Natural killer cell (primary cell): ENCODE results near the gene BCR. TPM values are rescaled to one million over a fixed set of nuclear protein-coding genes. Genes with fewer than 3 reads are reported as not detected.
"Not testable (repeated sequence)": the region's sequence is repeated elsewhere in the genome, so short reads cannot be mapped to it uniquely, and the experiment has no call there.

Experiments used
- ATAC-seq, 3 donors: fragments of 150-1000 bp in 2 of 3; fragments of 200-7000 bp in 1 of 3; cut with Tn5 transposase; 1 replicate in 1 of 3; 2 replicates in 2 of 3; pipeline ENCODE4 v1.10.0; 2021; ENCODE audit warnings: mild to moderate bottlenecking in 2 of 3, moderate library complexity in 2 of 3
- DNase-seq, 2 donors: peaks; one replicate each; pipeline versions ENCODE4 v3.0.0 to v3.0.0-alpha.2; 2013 to 2021; ENCODE audit warnings: mixed read lengths in 1 of 2
- H3K27ac ChIP-seq: one replicate; pipeline ENCODE4 v1.5.1; 2013; ENCODE audit warnings: mild to moderate bottlenecking, low read length
- H3K27me3 ChIP-seq: one replicate; pipeline ENCODE4 v1.6.1; 2013; ENCODE audit warnings: low read length; ENCODE audit not compliant: control insufficient read depth, insufficient read depth
- H3K36me3 ChIP-seq: one replicate; pipeline ENCODE4 v1.6.1; 2013; ENCODE audit warnings: low read length; ENCODE audit not compliant: control insufficient read depth, insufficient read depth
- H3K4me1 ChIP-seq: one replicate; pipeline ENCODE4 v1.6.1; 2013; ENCODE audit warnings: low read length; ENCODE audit not compliant: control insufficient read depth, insufficient read depth
- H3K4me3 ChIP-seq: one replicate; pipeline ENCODE4 v1.5.1; 2013; ENCODE audit warnings: low read length
- H3K9me3 ChIP-seq: one replicate; pipeline ENCODE4 v1.6.1; 2013; ENCODE audit warnings: low read length; ENCODE audit not compliant: control insufficient read depth, insufficient read depth
- H3K27ac Mint-ChIP-seq, 2 donors: one replicate each; pipeline ENCODE4 v1.8.0; 2022; ENCODE audit warnings: mild to moderate bottlenecking in 2 of 2, mixed read lengths in 2 of 2, moderate library complexity in 1 of 2
- H3K27me3 Mint-ChIP-seq, 2 donors: one replicate each; pipeline ENCODE4 v1.8.0; 2022; ENCODE audit warnings: low read depth in 2 of 2, mixed read lengths in 2 of 2
- H3K36me3 Mint-ChIP-seq: one replicate; pipeline ENCODE4 v1.8.0; 2022; ENCODE audit warnings: mixed read lengths
- H3K4me1 Mint-ChIP-seq, 2 donors: one replicate each; pipeline ENCODE4 v1.8.0; 2022; ENCODE audit warnings: mixed read lengths in 2 of 2
- H3K4me3 Mint-ChIP-seq: one replicate; pipeline ENCODE4 v1.8.0; 2022; ENCODE audit warnings: mild to moderate bottlenecking, moderate library complexity, mixed read lengths
- H3K9me3 Mint-ChIP-seq, 2 donors: one replicate each; pipeline ENCODE4 v1.8.0; 2022; ENCODE audit warnings: mixed read lengths in 2 of 2
- CTCF ChIP-seq: fragments of 200-600 bp; IDR thresholded peaks from one replicate; pipeline ENCODE4 v1.8.0; 2022; ENCODE audit warnings: antibody characterized with exemption
- WGBS: methylation state at CpG from one replicate; pipeline ENCODE4 v1.1.7; 2013; ENCODE audit warnings: missing lambda C conversion rate; ENCODE audit not compliant: insufficient coverage; 5-methylcytosine and 5-hydroxymethylcytosine counted together
- intact Hi-C: fragments of 100-400 bp; cut with micrococcal nuclease; formaldehyde crosslinking; loops from one replicate; pipeline ENCODE4 v1.14.2; 2022
- total RNA-seq, 4 donors: library from RNA; stranded (reverse); fragments of 120-200 nt in 1 of 4; gene quantifications; one replicate each; pipeline versions ENCODE4 v1.2.3 to v1.2.4, GENCODE V29; 2013 to 2022

The BCR gene
- total RNA-seq, 3 donors from 2014 or later (not counting 1 experiment from before 2014, with no cell fraction given), result 166 to 186 (median 167) TPM

GRCh38 chr22:23132376-23133091 is 47.8 kb upstream of the BCR start:
- no peaks in the 10 kb centered on the region for H3K9me3 Mint-ChIP-seq
- Histone ChIP-seq H3K4me1 (peaks cover 48% of the 10 kb centered on the region), H3K36me3 (no peaks in the 10 kb centered on the region), H3K27me3 (no peaks in the 10 kb centered on the region), H3K4me3 (no peak overlapping the region), H3K9me3 (no peaks in the 10 kb centered on the region), H3K27ac (no peak overlapping the region)
- H3K27me3 Mint-ChIP-seq, result no peaks in the 10 kb centered on the region
- H3K27ac Mint-ChIP-seq, result no peak overlapping the region
- intact Hi-C loops, result no loop called here
- no peaks in the 10 kb centered on the region for H3K36me3 Mint-ChIP-seq
- TF ChIP-seq CTCF, result no peak
- H3K4me3 Mint-ChIP-seq, result no peak overlapping the region
- no peak for DNase-seq
- ATAC-seq, result no peak
- WGBS, result 93% methylated on average over 10 of the region's 10 CpGs
- H3K4me1 Mint-ChIP-seq, result peaks cover 12 to 30% of the 10 kb centered on the region in 2 donors

GRCh38 chr22:23133922-23134321 is 46.4 kb upstream of the BCR start:
- peaks cover 16 to 37% of the 10 kb centered on the region in 2 donors for H3K4me1 Mint-ChIP-seq
- H3K4me3 Mint-ChIP-seq, result no peak overlapping the region
- H3K27me3 Mint-ChIP-seq, result no peaks in the 10 kb centered on the region
- H3K27ac Mint-ChIP-seq, result peak overlapping the region; percentile 54 to 81
- no peaks in the 10 kb centered on the region for H3K27me3 ChIP-seq
- no peak overlapping the region for H3K4me3 ChIP-seq
- intact Hi-C loops, result no loop called here
- no peaks in the 10 kb centered on the region for H3K9me3 Mint-ChIP-seq
- no peak for TF ChIP-seq CTCF
- DNase-seq (no peak), ATAC-seq (no peak)
- no peaks in the 10 kb centered on the region for H3K36me3 ChIP-seq
- no peaks in the 10 kb centered on the region for H3K36me3 Mint-ChIP-seq
- peaks cover 52% of the 10 kb centered on the region for H3K4me1 ChIP-seq
- WGBS, result 97% methylated on average over 10 of the region's 10 CpGs
- no peaks in the 10 kb centered on the region for H3K9me3 ChIP-seq
- H3K27ac ChIP-seq, result no peak overlapping the region

GRCh38 chr22:23136991-23137390 is 43.3 kb upstream of the BCR start:
- Mint-ChIP-seq H3K4me3 (peak overlapping the region; percentile 87), H3K4me1 (peaks cover 27 to 62% of the 10 kb centered on the region in 2 donors), H3K27ac (peak overlapping the region; percentile 96 to 99)
- WGBS, result no CpG with 5 or more reads among the region's 4 CpGs
- not testable (repeated sequence) for H3K9me3 Mint-ChIP-seq, H3K36me3 ChIP-seq, ATAC-seq, H3K27me3 Mint-ChIP-seq, H3K9me3 ChIP-seq, H3K4me3 ChIP-seq, H3K27me3 ChIP-seq, H3K36me3 Mint-ChIP-seq
- intact Hi-C loops, result loop anchor here (1.0 to 5.0 kb wide), 4 partner anchors 45 to 380 kb away; partner anchors contain the start of genes BCR and GNAZ
- H3K4me1 ChIP-seq, result peaks cover 82% of the 10 kb centered on the region
- peak in 1 of 2 donors; percentile 23 for DNase-seq
- peak overlapping the region; percentile 89 for H3K27ac ChIP-seq

GRCh38 chr22:23137468-23137867 is 42.8 kb upstream of the BCR start:
- 6% methylated on average over 3 of the region's 3 CpGs for WGBS
- peaks cover 32 to 66% of the 10 kb centered on the region in 2 donors for H3K4me1 Mint-ChIP-seq
- H3K27me3 ChIP-seq, result no peaks in the 10 kb centered on the region
- no peaks in the 10 kb centered on the region for H3K36me3 ChIP-seq
- no peaks in the 10 kb centered on the region for H3K27me3 Mint-ChIP-seq
- peak; percentile 3 to 5 (median 4) for ATAC-seq
- intact Hi-C loops, result loop anchor here (1.0 to 5.0 kb wide), 4 partner anchors 45 to 380 kb away; partner anchors contain the start of genes BCR and GNAZ
- H3K9me3 ChIP-seq, result no peaks in the 10 kb centered on the region
- peaks cover 87% of the 10 kb centered on the region for H3K4me1 ChIP-seq
- peak overlapping the region; percentile 87 for H3K4me3 Mint-ChIP-seq
- peak in 1 of 2 donors; percentile 40 for DNase-seq
- no peaks in the 10 kb centered on the region for H3K9me3 Mint-ChIP-seq
- no peak for TF ChIP-seq CTCF
- no peaks in the 10 kb centered on the region for H3K36me3 Mint-ChIP-seq
- peak overlapping the region; percentile 96 to 99 for H3K27ac Mint-ChIP-seq
- H3K4me3 ChIP-seq, result peak overlapping the region; percentile 7
- H3K27ac ChIP-seq, result peak overlapping the region; percentile 89
